Vagina (tissue), 2 donors: Measurements from ENCODE around the gene CYFIP1. TPM values are rescaled to one million over a fixed set of nuclear protein-coding genes. Genes with fewer than 3 reads are reported as not detected.

Experiments used
- DNase-seq, 2 donors: peaks; one replicate each; pipeline ENCODE4 v3.0.0-alpha.2; 2017; ENCODE audit errors: extremely low spot score in 2 of 2
- H3K27ac ChIP-seq: fragments of 200-600 bp; sonication (generic); one replicate; pipeline ENCODE4 v1.5.1; 2019
- H3K27me3 ChIP-seq: fragments of 200-600 bp; sonication (generic); one replicate; pipeline ENCODE4 v1.5.1; 2019
- H3K36me3 ChIP-seq, 2 donors: fragments of 200-600 bp; sonication (generic); one replicate each; pipeline ENCODE4 v1.5.1; 2017 to 2019
- H3K4me1 ChIP-seq: fragments of 200-600 bp; sonication (generic); one replicate; pipeline ENCODE4 v1.5.1; 2019
- H3K4me3 ChIP-seq, 2 donors: fragments of 200-600 bp; sonication (generic); 1 replicate in 1 of 2; 2 replicates in 1 of 2; pipeline ENCODE4 v1.5.1; 2016 to 2019
- H3K9me3 ChIP-seq: fragments of 200-600 bp; sonication (generic); one replicate; pipeline ENCODE4 v1.5.1; 2019
- CTCF ChIP-seq, 3 experiments: fragments of 450-650 bp in 2 of 3; fragments of 200-600 bp in 1 of 3; sonication (generic) in 1 of 3; IDR thresholded peaks; one replicate each; pipeline ENCODE4 v1.5.1; 2017 to 2019; ENCODE audit warnings: antibody characterized with exemption in 3 of 3, mild to moderate bottlenecking in 2 of 3, moderate library complexity in 2 of 3
- POLR2A ChIP-seq, 2 donors: fragments of 450-650 bp; IDR thresholded peaks; one replicate each; pipeline ENCODE4 v1.6.1; 2017; ENCODE audit warnings: antibody characterized with exemption in 2 of 2, mild to moderate bottlenecking in 2 of 2, moderate library complexity in 2 of 2
- POLR2AphosphoS5 ChIP-seq, 2 donors: sonication (generic); formaldehyde crosslinking; IDR thresholded peaks; one replicate each; pipeline ENCODE4 v1.9.0; 2017; ENCODE audit warnings: antibody characterized with exemption in 2 of 2, mild to moderate bottlenecking in 2 of 2, low read depth in 1 of 2; ENCODE audit not compliant: insufficient read depth in 1 of 2
- intact Hi-C: fragments of 100-400 bp; cut with DNase I; formaldehyde crosslinking; loops from one replicate; pipeline ENCODE4 v1.15.1; 2023
- total RNA-seq: library from RNA; depleted of rRNA; stranded (reverse); fragments of >200 nt; gene quantifications from one replicate; pipeline ENCODE4 v1.2.3, GENCODE V29; 2016

CYFIP1 gene
- total RNA-seq, 1 donor from 2014 or later, result 101 TPM

- Histone ChIP-seq H3K27me3 (no peaks in the 10 kb centered on the region), H3K4me3 (no peak overlapping the region), H3K9me3 (no peaks in the 10 kb centered on the region), H3K4me1 (peaks cover 85% of the 10 kb centered on the region), H3K27ac (no peak overlapping the region), H3K36me3 (no peaks in the 10 kb centered on the region)
- intact Hi-C loops, result no loop called here
- no peak for DNase-seq
- TF ChIP-seq POLR2AphosphoS5 (IDR thresholded peaks at IDR 0.05; ENCODE audit: insufficient read depth in 1 of 2, low read depth in 1 of 2) (no peak), POLR2A (IDR thresholded peaks at IDR 0.05) (no peak), CTCF (IDR thresholded peaks at IDR 0.05) (no peak)
These were observed 21.5 kb downstream of the CYFIP1 start for GRCh38 chr15:22958487-22959280.

GRCh38 chr15:22956978-22957260, 23.2 kb downstream of the CYFIP1 start:
- H3K27ac ChIP-seq, result no peak overlapping the region
- H3K36me3 ChIP-seq, result no peaks in the 10 kb centered on the region
- H3K4me3 ChIP-seq, result no peak overlapping the region
- peaks cover 84% of the 10 kb centered on the region for H3K4me1 ChIP-seq
- no peaks in the 10 kb centered on the region for H3K9me3 ChIP-seq
- intact Hi-C loops, result no loop called here
- H3K27me3 ChIP-seq, result no peaks in the 10 kb centered on the region
- DNase-seq, result no peak
- TF ChIP-seq CTCF (IDR thresholded peaks at IDR 0.05), result no peak
- no peak for TF ChIP-seq POLR2A (IDR thresholded peaks at IDR 0.05)
- TF ChIP-seq POLR2AphosphoS5 (IDR thresholded peaks at IDR 0.05; ENCODE audit: insufficient read depth in 1 of 2, low read depth in 1 of 2), result no peak

- Histone ChIP-seq H3K36me3 (no peaks in the 10 kb centered on the region), H3K27me3 (no peaks in the 10 kb centered on the region), H3K4me3 (no peak overlapping the region), H3K9me3 (no peaks in the 10 kb centered on the region), H3K27ac (peak overlapping the region; percentile 42), H3K4me1 (peaks cover 84% of the 10 kb centered on the region)
- intact Hi-C loops, result no loop called here
- no peak for DNase-seq
- TF ChIP-seq CTCF (IDR thresholded peaks at IDR 0.05) (no peak), POLR2A (IDR thresholded peaks at IDR 0.05) (no peak), POLR2AphosphoS5 (IDR thresholded peaks at IDR 0.05; ENCODE audit: insufficient read depth in 1 of 2, low read depth in 1 of 2) (no peak)
These were observed 23.8 kb downstream of the CYFIP1 start for GRCh38 chr15:22956257-22956977.

- Histone ChIP-seq H3K36me3 (no peaks in the 10 kb centered on the region), H3K4me3 (no peak overlapping the region), H3K4me1 (peaks cover 84% of the 10 kb centered on the region), H3K9me3 (no peaks in the 10 kb centered on the region), H3K27ac (peak overlapping the region; percentile 42), H3K27me3 (no peaks in the 10 kb centered on the region)
- no peak for TF ChIP-seq CTCF (IDR thresholded peaks at IDR 0.05)
- no peak for TF ChIP-seq POLR2A (IDR thresholded peaks at IDR 0.05)
- TF ChIP-seq POLR2AphosphoS5 (IDR thresholded peaks at IDR 0.05; ENCODE audit: insufficient read depth in 1 of 2, low read depth in 1 of 2), result no peak
- no peak for DNase-seq
- intact Hi-C loops, result no loop called here
These were observed 24.5 kb downstream of the CYFIP1 start for GRCh38 chr15:22955544-22956119.
